Vagina (tissue), 2 donors: ENCODE results near the gene ALK.

Experiments
- CTCF ChIP-seq, 3 experiments: fragments of 450-650 bp in 2 of 3; fragments of 200-600 bp in 1 of 3; sonication (generic) in 1 of 3; IDR thresholded peaks; one replicate each; pipeline ENCODE4 v1.5.1; 2017 to 2019; ENCODE audit warnings: antibody characterized with exemption in 3 of 3, mild to moderate bottlenecking in 2 of 3, moderate library complexity in 2 of 3
- POLR2A ChIP-seq, 2 donors: fragments of 450-650 bp; IDR thresholded peaks; one replicate each; pipeline ENCODE4 v1.6.1; 2017; ENCODE audit warnings: antibody characterized with exemption in 2 of 2, mild to moderate bottlenecking in 2 of 2, moderate library complexity in 2 of 2
- POLR2AphosphoS5 ChIP-seq, 2 donors: sonication (generic); formaldehyde crosslinking; IDR thresholded peaks; one replicate each; pipeline ENCODE4 v1.9.0; 2017; ENCODE audit warnings: antibody characterized with exemption in 2 of 2, mild to moderate bottlenecking in 2 of 2, low read depth in 1 of 2; ENCODE audit not compliant: insufficient read depth in 1 of 2

GRCh38 chr2:29456429-29456828, 465.0 kb downstream of the ALK start:
- TF ChIP-seq POLR2AphosphoS5 (IDR thresholded peaks at IDR 0.05; ENCODE audit: insufficient read depth in 1 of 2, low read depth in 1 of 2) (no peak), POLR2A (IDR thresholded peaks at IDR 0.05) (no peak), CTCF (IDR thresholded peaks at IDR 0.05) (no peak)
